GM10847 (cell line): ENCODE results near the gene OR5D13.

Source experiments
- POLR2A ChIP-seq: IDR thresholded peaks from 2 replicates; pipeline ENCODE4 v1.6.1; 2011; ENCODE audit not compliant: insufficient read length; ENCODE audit errors: extremely low read depth

OR5D13 gene

DNA sequence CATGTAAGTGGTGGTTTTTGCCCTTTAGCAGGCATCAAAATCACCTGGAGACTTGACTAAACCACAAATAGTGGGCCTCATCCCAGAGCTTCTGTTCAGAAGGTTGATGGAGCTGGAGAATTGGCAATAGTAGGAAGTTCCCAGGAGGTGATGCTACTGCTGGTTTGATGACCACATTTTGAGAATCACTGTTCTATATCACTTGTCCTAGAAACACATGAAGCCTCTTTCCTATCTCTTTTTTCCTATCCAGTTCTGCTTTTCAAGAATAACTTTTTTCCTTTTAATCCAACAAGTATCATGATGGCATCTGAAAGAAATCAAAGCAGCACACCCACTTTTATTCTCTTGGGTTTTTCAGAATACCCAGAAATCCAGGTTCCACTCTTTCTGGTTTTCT is at the start of gene OR5D13:
TSS of gene OR5D13 (plus strand) at position 301 of the 400 bp plus-strand sequence. CDS start at position 301, 0 bp downstream.
- no peak for TF ChIP-seq POLR2A

- no peak for TF ChIP-seq POLR2A
These were observed 46.4 kb upstream of the OR5D13 start for GRCh38 chr11:55726715-55727324.

GRCh38 chr11:55732936-55733335 is 40.3 kb upstream of the OR5D13 start:
- no peak for TF ChIP-seq POLR2A

DNA sequence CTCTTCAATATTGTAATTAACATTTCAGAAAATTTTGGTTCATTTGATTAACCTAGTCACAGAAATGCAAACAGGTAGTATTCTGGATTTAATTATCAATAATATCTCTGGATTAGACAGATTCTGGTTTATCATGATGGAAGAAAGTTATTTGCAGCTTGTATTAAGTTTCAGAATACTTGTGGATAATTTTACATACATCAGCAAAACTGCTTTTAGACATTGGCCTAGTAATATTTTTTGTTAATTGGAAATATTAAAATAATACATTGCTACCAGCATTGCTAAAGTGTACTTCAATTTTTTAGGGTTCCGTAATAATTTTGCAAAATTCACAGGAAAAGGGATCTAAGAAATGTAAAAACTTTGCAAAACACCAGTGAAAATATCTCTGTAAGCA is 18.4 kb downstream of the OR5D13 start:
- no peak for TF ChIP-seq POLR2A

DNA sequence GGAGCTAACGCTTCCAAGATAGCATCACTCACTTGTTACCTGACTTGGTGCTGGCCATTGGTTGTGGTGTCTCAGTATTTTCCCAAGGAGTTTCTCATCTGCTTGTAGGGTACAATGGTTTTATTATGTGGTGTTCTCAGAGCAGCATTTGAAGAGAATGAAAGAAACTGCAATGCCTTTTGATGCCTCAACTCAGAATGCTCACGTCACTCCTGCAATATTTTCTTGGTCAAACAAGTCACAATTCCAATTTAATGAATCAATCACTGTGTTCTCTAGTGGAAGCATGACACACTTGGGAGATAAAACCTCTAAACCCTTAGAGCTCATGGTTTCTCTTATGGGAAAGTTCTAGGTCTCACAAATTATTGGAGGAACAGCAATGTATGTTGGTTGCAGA is 20.1 kb downstream of the OR5D13 start:
- TF ChIP-seq POLR2A, result no peak

GRCh38 chr11:55795256-55795655 is 22.0 kb downstream of the OR5D13 start, which contains the start of gene OR5D14:
Gene OR5D14, plus strand, starts transcription at chr11:55795556. Its CDS starts 0 bp downstream, at chr11:55795556.
- no peak for TF ChIP-seq POLR2A

DNA sequence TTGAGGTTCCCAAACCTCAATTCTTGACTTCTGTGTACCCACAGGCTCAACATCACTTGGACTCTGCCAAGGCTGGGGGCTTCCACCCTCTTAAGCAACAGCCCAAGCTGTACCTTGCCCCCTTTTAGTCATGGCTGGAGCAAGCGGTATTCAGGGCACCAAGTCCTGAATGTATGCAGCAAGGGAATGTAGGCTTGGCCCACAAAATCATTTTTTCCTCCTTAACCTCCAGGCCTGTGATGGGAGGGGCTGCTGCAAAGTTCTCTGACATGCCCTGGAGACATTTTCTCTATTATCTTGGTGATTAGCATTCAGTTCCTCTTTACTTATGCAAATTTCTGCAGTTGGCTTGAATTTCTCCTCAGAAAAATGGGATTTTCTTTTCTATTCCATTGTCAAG is 33.0 kb downstream of the OR5D13 start:
- no peak for TF ChIP-seq POLR2A

GRCh38 chr11:55811067-55811466 is 37.8 kb downstream of the OR5D13 start, which contains the start of gene OR5L1:
Gene OR5L1, plus strand, starts transcription at chr11:55811367. Its CDS starts 100 bp downstream, at chr11:55811467.
- no peak for TF ChIP-seq POLR2A

DNA sequence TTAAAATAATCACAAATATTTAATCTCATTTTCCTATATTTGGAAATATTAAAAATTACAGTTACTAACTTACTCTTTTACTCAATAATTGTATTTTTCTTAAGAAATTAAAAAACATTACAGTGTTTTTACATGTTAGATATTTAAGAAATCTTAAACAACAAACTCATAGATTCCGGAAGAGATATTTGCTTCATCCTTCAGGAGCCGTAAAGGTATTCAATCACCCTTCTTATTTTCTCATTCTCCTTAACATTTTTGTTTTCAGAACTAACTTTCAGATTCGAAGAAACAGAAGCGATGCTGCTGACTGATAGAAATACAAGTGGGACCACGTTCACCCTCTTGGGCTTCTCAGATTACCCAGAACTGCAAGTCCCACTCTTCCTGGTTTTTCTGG is 46.1 kb downstream of the OR5D13 start, which contains the start of gene OR5D18:
TSS of gene OR5D18 (plus strand) at position 301 of the 400 bp plus-strand sequence. CDS start at position 301, 0 bp downstream.
- TF ChIP-seq POLR2A, result no peak
